Measurements from ENCODE around the gene SCN1B.

The SCN1B gene

DNA sequence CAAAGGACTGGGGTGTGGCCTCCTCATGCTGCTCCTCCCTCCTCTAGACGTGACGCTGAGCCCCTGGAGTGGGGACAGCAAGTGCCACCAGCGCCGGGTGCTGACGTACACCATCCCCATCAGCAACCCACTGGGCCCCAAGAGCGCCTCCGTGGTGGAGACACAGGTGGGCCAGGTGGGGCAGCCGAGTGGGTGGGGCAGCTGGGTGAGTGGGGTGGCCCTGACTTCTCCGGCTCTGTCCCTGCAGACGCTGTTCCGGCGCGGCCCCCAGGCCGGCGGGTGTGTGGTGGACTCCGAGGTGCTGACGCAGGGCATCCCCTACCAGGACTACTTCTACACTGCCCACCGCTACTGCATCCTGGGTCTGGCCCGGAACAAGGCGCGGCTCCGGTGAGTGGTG, 11.1 kb upstream of the SCN1B start:
- no CpG with 5 or more reads among the region's 22 CpGs for WGBS, 2 donors (ENCODE audit: extremely low coverage in 2 of 2, insufficient read length in 2 of 2, insufficient replicate concordance in 1 of 2)
- no peak overlapping the region for H2AFZ ChIP-seq (ENCODE audit: low read length)
- H2AK5ac ChIP-seq (ENCODE audit: low read depth, low read length), result no peak overlapping the region
- H3K4ac ChIP-seq (ENCODE audit: low read length), result no peak overlapping the region
- DNase-seq (ENCODE audit: low spot score), result no peak
- H2BK15ac ChIP-seq (ENCODE audit: low read length), result no peak overlapping the region
- peak overlapping the region; percentile 55 for H3K23ac ChIP-seq (ENCODE audit: low read depth, low read length, poor library complexity)
- H3K9ac ChIP-seq (ENCODE audit: low read depth, low read length, poor library complexity), result peak overlapping the region; percentile 7
- no peak overlapping the region for H3K14ac ChIP-seq (ENCODE audit: low read length)
- no peak overlapping the region for H3K18ac ChIP-seq (ENCODE audit: low read length)
- H3K4me2 ChIP-seq (ENCODE audit: insufficient read depth, low read length, poor library complexity, severe bottlenecking), result no peak overlapping the region
- H3K79me1 ChIP-seq (ENCODE audit: low read depth, low read length), result peaks cover 2% of the 10 kb centered on the region
- peak overlapping the region; percentile 86 for H4K8ac ChIP-seq (ENCODE audit: low read depth, low read length)
- no peak overlapping the region for H3K4me3 ChIP-seq (ENCODE audit: low read length in 2 of 2)
- H2BK12ac ChIP-seq (ENCODE audit: low read length), result no peak overlapping the region
- no peak overlapping the region for H2BK120ac ChIP-seq (ENCODE audit: low read depth, low read length)
- H3K9me3 ChIP-seq (replicated peaks in 1 of 2; ENCODE audit: control insufficient read depth in 2 of 2, insufficient read depth in 1 of 2, low read depth in 1 of 2, low read length in 2 of 2), result no peaks in the 10 kb centered on the region
- H3K36me3 ChIP-seq (replicated peaks in 1 of 2; ENCODE audit: control insufficient read depth in 2 of 2, insufficient read depth in 2 of 2, low read length in 2 of 2), result peaks cover 70 to 96% of the 10 kb centered on the region in 2 donors
- H3K27me3 ChIP-seq (ENCODE audit: control insufficient read depth in 3 of 3, insufficient read depth in 3 of 3, low read depth in 1 of 3, low read length in 3 of 3), result no peaks in the 10 kb centered on the region
- H3K4me1 ChIP-seq (ENCODE audit: control insufficient read depth in 2 of 2, insufficient read depth in 1 of 2, low read depth in 1 of 2, low read length in 2 of 2), result no peaks in the 10 kb centered on the region
- no peak overlapping the region for H4K91ac ChIP-seq (ENCODE audit: low read depth, low read length, poor library complexity)
- H3K27ac ChIP-seq (replicated peaks; ENCODE audit: low read length), result no peak overlapping the region
- H2BK5ac ChIP-seq (ENCODE audit: low read length), result peak overlapping the region; percentile 14

GRCh38 chr19:35021016-35021415, 9.3 kb upstream of the SCN1B start:
- no peak overlapping the region for H3K14ac ChIP-seq (ENCODE audit: low read length)
- H3K4ac ChIP-seq (ENCODE audit: low read length), result no peak overlapping the region
- peaks cover 61 to 96% of the 10 kb centered on the region in 2 donors for H3K36me3 ChIP-seq (replicated peaks in 1 of 2; ENCODE audit: control insufficient read depth in 2 of 2, insufficient read depth in 2 of 2, low read length in 2 of 2)
- H3K23ac ChIP-seq (ENCODE audit: low read depth, low read length, poor library complexity), result no peak overlapping the region
- H3K27ac ChIP-seq (replicated peaks; ENCODE audit: low read length), result no peak overlapping the region
- H4K91ac ChIP-seq (ENCODE audit: low read depth, low read length, poor library complexity), result no peak overlapping the region
- no peak overlapping the region for H3K18ac ChIP-seq (ENCODE audit: low read length)
- H3K4me3 ChIP-seq (ENCODE audit: low read length in 2 of 2), result peak overlapping the region in 1 of 2 donors; percentile 21
- H2AK5ac ChIP-seq (ENCODE audit: low read depth, low read length), result no peak overlapping the region
- no peak overlapping the region for H3K9ac ChIP-seq (ENCODE audit: low read depth, low read length, poor library complexity)
- no peak overlapping the region for H4K8ac ChIP-seq (ENCODE audit: low read depth, low read length)
- no peak overlapping the region for H2AFZ ChIP-seq (ENCODE audit: low read length)
- H2BK120ac ChIP-seq (ENCODE audit: low read depth, low read length), result no peak overlapping the region
- H3K27me3 ChIP-seq (ENCODE audit: control insufficient read depth in 3 of 3, insufficient read depth in 3 of 3, low read depth in 1 of 3, low read length in 3 of 3), result no peaks in the 10 kb centered on the region
- no peak overlapping the region for H2BK15ac ChIP-seq (ENCODE audit: low read length)
- no peak overlapping the region for H2BK12ac ChIP-seq (ENCODE audit: low read length)
- H3K4me2 ChIP-seq (ENCODE audit: insufficient read depth, low read length, poor library complexity, severe bottlenecking), result no peak overlapping the region
- no peaks in the 10 kb centered on the region for H3K9me3 ChIP-seq (replicated peaks in 1 of 2; ENCODE audit: control insufficient read depth in 2 of 2, insufficient read depth in 1 of 2, low read depth in 1 of 2, low read length in 2 of 2)
- no CpG with 5 or more reads among the region's 10 CpGs for WGBS, 2 donors (ENCODE audit: extremely low coverage in 2 of 2, insufficient read length in 2 of 2, insufficient replicate concordance in 1 of 2)
- H2BK5ac ChIP-seq (ENCODE audit: low read length), result no peak overlapping the region
- no peaks in the 10 kb centered on the region for H3K4me1 ChIP-seq (ENCODE audit: control insufficient read depth in 2 of 2, insufficient read depth in 1 of 2, low read depth in 1 of 2, low read length in 2 of 2)
- no peak for DNase-seq (ENCODE audit: low spot score)
- peaks cover 2% of the 10 kb centered on the region for H3K79me1 ChIP-seq (ENCODE audit: low read depth, low read length)

- H2BK120ac ChIP-seq (ENCODE audit: low read depth, low read length), result no peak overlapping the region
- H3K4me1 ChIP-seq (ENCODE audit: control insufficient read depth in 2 of 2, insufficient read depth in 1 of 2, low read depth in 1 of 2, low read length in 2 of 2), result no peaks in the 10 kb centered on the region
- no peak overlapping the region for H3K4me2 ChIP-seq (ENCODE audit: insufficient read depth, low read length, poor library complexity, severe bottlenecking)
- H3K23ac ChIP-seq (ENCODE audit: low read depth, low read length, poor library complexity), result no peak overlapping the region
- no peak overlapping the region for H2BK5ac ChIP-seq (ENCODE audit: low read length)
- no peak overlapping the region for H3K18ac ChIP-seq (ENCODE audit: low read length)
- no peaks in the 10 kb centered on the region for H3K27me3 ChIP-seq (ENCODE audit: control insufficient read depth in 3 of 3, insufficient read depth in 3 of 3, low read depth in 1 of 3, low read length in 3 of 3)
- no peak overlapping the region for H4K8ac ChIP-seq (ENCODE audit: low read depth, low read length)
- no CpG with 5 or more reads among the region's 25 CpGs for WGBS, 2 donors (ENCODE audit: extremely low coverage in 2 of 2, insufficient read length in 2 of 2, insufficient replicate concordance in 1 of 2)
- H2BK15ac ChIP-seq (ENCODE audit: low read length), result no peak overlapping the region
- no peak overlapping the region for H2AK5ac ChIP-seq (ENCODE audit: low read depth, low read length)
- no peak overlapping the region for H3K27ac ChIP-seq (replicated peaks; ENCODE audit: low read length)
- no peak overlapping the region for H3K14ac ChIP-seq (ENCODE audit: low read length)
- DNase-seq (ENCODE audit: low spot score), result no peak
- H3K9me3 ChIP-seq (replicated peaks in 1 of 2; ENCODE audit: control insufficient read depth in 2 of 2, insufficient read depth in 1 of 2, low read depth in 1 of 2, low read length in 2 of 2), result no peaks in the 10 kb centered on the region
- no peak overlapping the region for H3K9ac ChIP-seq (ENCODE audit: low read depth, low read length, poor library complexity)
- no peak overlapping the region for H2AFZ ChIP-seq (ENCODE audit: low read length)
- H3K79me1 ChIP-seq (ENCODE audit: low read depth, low read length), result peaks cover 4% of the 10 kb centered on the region
- no peak overlapping the region for H4K91ac ChIP-seq (ENCODE audit: low read depth, low read length, poor library complexity)
- no peak overlapping the region for H3K4ac ChIP-seq (ENCODE audit: low read length)
- H3K36me3 ChIP-seq (replicated peaks in 1 of 2; ENCODE audit: control insufficient read depth in 2 of 2, insufficient read depth in 2 of 2, low read length in 2 of 2), result peaks cover 65 to 98% of the 10 kb centered on the region in 2 donors
- no peak overlapping the region for H2BK12ac ChIP-seq (ENCODE audit: low read length)
- no peak overlapping the region for H3K4me3 ChIP-seq (ENCODE audit: low read length in 2 of 2)
Observed at GRCh38 chr19:35021596-35021995, 8.7 kb upstream of the SCN1B start.

GRCh38 chr19:35022460-35022859, 7.8 kb upstream of the SCN1B start:
- no peaks in the 10 kb centered on the region for H3K9me3 ChIP-seq (replicated peaks in 1 of 2; ENCODE audit: control insufficient read depth in 2 of 2, insufficient read depth in 1 of 2, low read depth in 1 of 2, low read length in 2 of 2)
- no peaks in the 10 kb centered on the region for H3K4me1 ChIP-seq (ENCODE audit: control insufficient read depth in 2 of 2, insufficient read depth in 1 of 2, low read depth in 1 of 2, low read length in 2 of 2)
- no peak overlapping the region for H2BK5ac ChIP-seq (ENCODE audit: low read length)
- no peak overlapping the region for H2BK15ac ChIP-seq (ENCODE audit: low read length)
- H2BK120ac ChIP-seq (ENCODE audit: low read depth, low read length), result no peak overlapping the region
- no peak overlapping the region for H3K4ac ChIP-seq (ENCODE audit: low read length)
- no peak overlapping the region for H4K8ac ChIP-seq (ENCODE audit: low read depth, low read length)
- H4K91ac ChIP-seq (ENCODE audit: low read depth, low read length, poor library complexity), result no peak overlapping the region
- H3K27me3 ChIP-seq (ENCODE audit: control insufficient read depth in 3 of 3, insufficient read depth in 3 of 3, low read depth in 1 of 3, low read length in 3 of 3), result no peaks in the 10 kb centered on the region
- H3K4me2 ChIP-seq (ENCODE audit: insufficient read depth, low read length, poor library complexity, severe bottlenecking), result no peak overlapping the region
- no peak overlapping the region for H3K18ac ChIP-seq (ENCODE audit: low read length)
- H3K36me3 ChIP-seq (replicated peaks in 1 of 2; ENCODE audit: control insufficient read depth in 2 of 2, insufficient read depth in 2 of 2, low read length in 2 of 2), result peaks cover 68 to 98% of the 10 kb centered on the region in 2 donors
- no peak overlapping the region for H2AK5ac ChIP-seq (ENCODE audit: low read depth, low read length)
- no CpG with 5 or more reads among the region's 14 CpGs for WGBS, 2 donors (ENCODE audit: extremely low coverage in 2 of 2, insufficient read length in 2 of 2, insufficient replicate concordance in 1 of 2)
- no peak for DNase-seq (ENCODE audit: low spot score)
- no peak overlapping the region for H3K9ac ChIP-seq (ENCODE audit: low read depth, low read length, poor library complexity)
- no peak overlapping the region for H3K27ac ChIP-seq (replicated peaks; ENCODE audit: low read length)
- H3K23ac ChIP-seq (ENCODE audit: low read depth, low read length, poor library complexity), result no peak overlapping the region
- peaks cover 4% of the 10 kb centered on the region for H3K79me1 ChIP-seq (ENCODE audit: low read depth, low read length)
- no peak overlapping the region for H3K4me3 ChIP-seq (ENCODE audit: low read length in 2 of 2)
- H2BK12ac ChIP-seq (ENCODE audit: low read length), result no peak overlapping the region
- no peak overlapping the region for H3K14ac ChIP-seq (ENCODE audit: low read length)
- H2AFZ ChIP-seq (ENCODE audit: low read length), result no peak overlapping the region
